AG10803 (cell line): ENCODE results near the gene LPP.
"Not testable (repeated sequence)": the region's sequence is repeated elsewhere in the genome, so short reads cannot be mapped to it uniquely, and the experiment has no call there.

Experiments used
- DNase-seq: peaks from one replicate; pipeline ENCODE4 v3.0.0; 2010; ENCODE audit warnings: low read depth
- H3K4me3 ChIP-seq: 2 replicates; pipeline ENCODE4 v1.5.1; 2011; ENCODE audit warnings: mild to moderate bottlenecking, low read length, control low read depth
- CTCF ChIP-seq: conservative IDR thresholded peaks from 2 replicates; pipeline ENCODE4 v1.5.1; 2011; ENCODE audit warnings: mild to moderate bottlenecking, low read length, control low read depth, inconsistent platforms

The LPP gene

DNA sequence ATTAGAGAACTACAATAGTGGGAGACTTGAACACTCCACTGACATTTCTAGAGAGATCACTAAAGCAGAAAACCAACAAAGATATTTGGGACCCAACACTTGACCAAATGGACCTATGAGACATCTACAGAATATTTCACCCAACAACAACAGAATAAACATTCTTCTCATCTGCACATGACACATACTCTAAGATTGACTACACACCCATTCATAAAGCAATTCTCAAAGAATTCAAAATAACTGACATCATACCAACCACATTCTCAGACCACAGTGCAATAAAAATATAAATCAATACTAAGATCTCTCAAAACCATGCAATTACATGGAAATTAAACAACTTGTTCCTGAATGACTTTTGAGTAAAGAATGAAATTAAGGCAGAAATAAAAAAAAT lies 473.7 kb downstream of the LPP start:
- TF ChIP-seq CTCF: no peak
- DNase-seq: peak; percentile 96
- no peak overlapping the region for H3K4me3 ChIP-seq

DNA sequence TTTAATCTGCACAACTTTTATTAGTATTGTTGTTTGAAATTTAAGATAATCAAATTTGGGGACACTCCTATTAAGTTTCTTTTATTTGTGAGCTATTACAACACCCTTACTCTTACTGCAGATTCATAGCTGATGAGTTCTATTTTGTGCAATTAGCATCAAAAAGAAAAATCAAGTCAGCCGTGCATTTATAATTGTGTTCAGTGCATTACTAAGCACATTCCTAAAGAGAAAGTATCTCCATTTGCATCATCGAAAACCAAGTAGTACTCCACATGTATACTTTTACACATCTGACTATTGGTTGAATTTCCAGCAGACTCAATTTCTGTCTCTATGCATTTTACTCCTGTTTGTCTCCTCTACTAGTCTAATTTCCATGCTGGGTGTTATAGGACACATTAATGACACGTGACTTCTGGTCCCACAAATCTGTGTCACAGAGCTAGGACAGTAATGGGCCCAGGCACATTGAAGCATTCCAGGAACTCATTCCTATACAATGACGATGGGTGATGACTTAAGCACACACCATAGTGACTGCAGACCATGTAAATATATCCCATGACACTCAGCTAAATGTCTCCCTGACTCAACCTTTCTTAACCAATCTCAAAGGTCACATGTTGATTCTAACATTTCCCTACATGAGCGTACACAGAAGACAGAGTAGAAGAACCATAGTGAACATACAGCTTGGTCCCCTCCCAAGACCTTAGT lies 477.5 kb downstream of the LPP start:
- peak; percentile 80 for DNase-seq
- H3K4me3 ChIP-seq: no peak overlapping the region
- TF ChIP-seq CTCF: no peak

GRCh38 chr3:188633206-188633605 lies 479.2 kb downstream of the LPP start:
- DNase-seq: no peak
- no peak for TF ChIP-seq CTCF
- H3K4me3 ChIP-seq: no peak overlapping the region

- DNase-seq: no peak
- no peak overlapping the region for H3K4me3 ChIP-seq
- no peak for TF ChIP-seq CTCF
Observed at GRCh38 chr3:188634285-188634684, 480.3 kb downstream of the LPP start.

GRCh38 chr3:188635258-188636042 lies 481.5 kb downstream of the LPP start:
- TF ChIP-seq CTCF: no peak
- DNase-seq: peak; percentile 33
- H3K4me3 ChIP-seq: no peak overlapping the region

GRCh38 chr3:188636292-188636691 lies 482.3 kb downstream of the LPP start:
- H3K4me3 ChIP-seq, DNase-seq: not testable (repeated sequence)

GRCh38 chr3:188641076-188641475 lies 487.1 kb downstream of the LPP start:
- H3K4me3 ChIP-seq: no peak overlapping the region
- DNase-seq: no peak
- TF ChIP-seq CTCF: no peak
